ENCODE data around the gene AGBL5. TPM values are rescaled to one million over a fixed set of nuclear protein-coding genes. Genes with fewer than 3 reads are reported as not detected.

The AGBL5 gene
- total and polyA plus RNA-seq, 2 of the 13 experiments (the other 11 are each of a cell fraction or from before 2014, with no cell fraction given), result 55.9 to 73.3 TPM

- TF ChIP-seq LRRFIP1 (CRISPR knock-in tag; conservative IDR thresholded peaks at IDR 0.05) (no peak), ZNF549 (CRISPR knock-in tag; IDR thresholded peaks at IDR 0.05) (no peak), MTA1 (CRISPR knock-in tag; IDR thresholded peaks at IDR 0.05; ENCODE audit: borderline replicate concordance) (peak; percentile 0; the same call in 1 of the 2 replicates), ZNF850 (CRISPR knock-in tag; conservative IDR thresholded peaks at IDR 0.05) (no peak), ELF4 (CRISPR knock-in tag; IDR thresholded peaks at IDR 0.05; ENCODE audit: borderline replicate concordance) (no peak), GLI4 (CRISPR knock-in tag; IDR thresholded peaks at IDR 0.05; ENCODE audit: borderline replicate concordance) (0 out of 2 replicates have a peak, but pooled peaks have one; percentile 80), PREB (CRISPR knock-in tag; IDR thresholded peaks at IDR 0.05) (no peak), ZFP41 (CRISPR knock-in tag; IDR thresholded peaks at IDR 0.05; ENCODE audit: borderline replicate concordance) (no peak), PAXIP1 (CRISPR knock-in tag; conservative IDR thresholded peaks at IDR 0.05) (0 out of 2 replicates have a peak, but pooled peaks have one; percentile 7), ZNF33A (CRISPR knock-in tag; IDR thresholded peaks at IDR 0.05; ENCODE audit: borderline replicate concordance) (no peak), NONO (IDR thresholded peaks at IDR 0.05) (no peak), NONO (CRISPR knock-in tag; conservative IDR thresholded peaks at IDR 0.05) (0 out of 2 replicates have a peak, but pooled peaks have one; percentile 7), ETS1 (CRISPR knock-in tag; IDR thresholded peaks at IDR 0.05) (no peak), ZNF124 (CRISPR knock-in tag; IDR thresholded peaks at IDR 0.05) (no peak), ZBTB33 (CRISPR knock-in tag; IDR thresholded peaks at IDR 0.05) (0 out of 2 replicates have a peak, but pooled peaks have one; percentile 4), KDM5B (CRISPR knock-in tag; IDR thresholded peaks at IDR 0.05; ENCODE audit: borderline replicate concordance) (no peak), ZNF782 (CRISPR knock-in tag; IDR thresholded peaks at IDR 0.05; ENCODE audit: borderline replicate concordance) (no peak)
Measured at GRCh38 chr2:27071990-27072830, 20.7 kb downstream of the AGBL5 start (continued).

All from HepG2 (cell line).